Keratinocyte (primary cell): ENCODE measurements around the gene EPAS1. TPM values are rescaled to one million over a fixed set of nuclear protein-coding genes. Genes with fewer than 3 reads are reported as not detected.

Experiments
- DNase-seq: peaks from one replicate; pipeline ENCODE4 v3.0.0-alpha.2; 2011; ENCODE audit warnings: low read depth, missing footprints, low spot score
- FAIRE-seq: peaks from 2 replicates; lab custom pipeline; 2011; peaks lifted over from hg19 to GRCh38; lab: Jason Lieb, UNC
- H2AFZ ChIP-seq: 2 replicates; pipeline ENCODE4 v1.6.0; 2012; ENCODE audit warnings: low read length, control low read depth, inconsistent platforms; ENCODE audit not compliant: control insufficient read depth
- H3K27ac ChIP-seq: 2 replicates; pipeline ENCODE4 v1.5.1; 2011; ENCODE audit warnings: low read length; ENCODE audit not compliant: control insufficient read depth, insufficient read depth
- H3K27me3 ChIP-seq: 3 replicates; pipeline ENCODE4 v1.6.0; 2011; ENCODE audit warnings: low read length; ENCODE audit not compliant: control insufficient read depth, insufficient read depth; ENCODE audit errors: extremely low read depth
- H3K36me3 ChIP-seq, 2 experiments: 2 replicates in 1 of 2; 3 replicates in 1 of 2; pipeline ENCODE4 v1.5.1; 2011; ENCODE audit warnings: low read length in 2 of 2, mild to moderate bottlenecking in 1 of 2; ENCODE audit not compliant: control insufficient read depth in 2 of 2, insufficient read depth in 2 of 2; ENCODE audit errors: extremely low read depth in 1 of 2
- H3K4me1 ChIP-seq: 3 replicates; pipeline ENCODE4 v1.5.1; 2011; ENCODE audit warnings: low read length; ENCODE audit not compliant: control insufficient read depth, insufficient read depth; ENCODE audit errors: extremely low read depth
- H3K4me2 ChIP-seq: 3 replicates; pipeline ENCODE4 v1.6.0; 2011; ENCODE audit warnings: low read depth, low read length; ENCODE audit not compliant: control insufficient read depth, insufficient read depth; ENCODE audit errors: extremely low read depth
- H3K4me3 ChIP-seq, 3 experiments: fragments of 200-600 bp in 1 of 3; sonication (generic) in 1 of 3; 2 replicates in 2 of 3; 3 replicates in 1 of 3; pipeline ENCODE4 v1.5.1; 2011 to 2016; ENCODE audit warnings: low read length in 3 of 3, mild to moderate bottlenecking in 3 of 3, control low read depth in 2 of 3, inconsistent platforms in 1 of 3, low read depth in 1 of 3, mixed read lengths in 1 of 3, mixed run types in 1 of 3, moderate library complexity in 1 of 3; ENCODE audit not compliant: control insufficient read depth in 2 of 3, insufficient read depth in 2 of 3; ENCODE audit errors: extremely low read depth in 1 of 3
- H3K79me2 ChIP-seq: 2 replicates; pipeline ENCODE4 v1.6.0; 2012; ENCODE audit warnings: low read length; ENCODE audit not compliant: control insufficient read depth, insufficient read depth
- H3K9ac ChIP-seq: 3 replicates; pipeline ENCODE4 v1.6.0; 2011; ENCODE audit warnings: low read length; ENCODE audit not compliant: control insufficient read depth, insufficient read depth; ENCODE audit errors: extremely low read depth
- H3K9me1 ChIP-seq: 3 replicates; pipeline ENCODE4 v1.6.0; 2011; ENCODE audit warnings: low read length; ENCODE audit not compliant: control insufficient read depth, insufficient read depth; ENCODE audit errors: extremely low read depth
- H3K9me3 ChIP-seq: 2 replicates; pipeline ENCODE4 v1.5.1; 2012; ENCODE audit warnings: low read depth, low read length; ENCODE audit not compliant: control insufficient read depth
- H4K20me1 ChIP-seq: 3 replicates; pipeline ENCODE4 v1.6.0; 2011; ENCODE audit warnings: low read length; ENCODE audit not compliant: control insufficient read depth, insufficient read depth; ENCODE audit errors: extremely low read depth
- CTCF ChIP-seq, 3 experiments: IDR thresholded peaks in 1 of 3; conservative IDR thresholded peaks in 1 of 3; optimal IDR thresholded peaks in 1 of 3; 2 replicates in 2 of 3; 3 replicates in 1 of 3; pipeline versions ENCODE3 to v1.5.1; 2011; ENCODE audit warnings: low read length in 3 of 3, mild to moderate bottlenecking in 3 of 3, moderate library complexity in 2 of 3, control low read depth in 1 of 3, inconsistent platforms in 1 of 3; ENCODE audit not compliant: insufficient read depth in 2 of 3; ENCODE audit errors: extremely low read depth in 1 of 3
- EZH2 ChIP-seq: IDR thresholded peaks from one replicate; pipeline ENCODE4 v1.6.1; 2012; ENCODE audit warnings: inconsistent platforms, mild to moderate bottlenecking, low read length, moderate library complexity
- dilution Hi-C: fragments of 300-500 bp; cut with MboI; formaldehyde crosslinking; loops from one replicate; pipeline ENCODE4 v1.7.0; 2020; ENCODE audit warnings: low sequenced_read_pairs; ENCODE audit not compliant: extremely low pct_ligation_motif_present
- polyA plus RNA-seq, 5 experiments: library from polyadenylated mRNA; depleted of rRNA in 3 of 5; stranded (reverse) in 3 of 5; stranded (forward) in 1 of 5; unstranded in 1 of 5; fragments of >200 nt; gene quantifications; 1 replicate in 1 of 5; 2 replicates in 3 of 5; 3 replicates in 1 of 5; pipeline versions ENCODE4 v1.2.1 to v1.2.3, GENCODE V29; 2011 to 2012; ENCODE audit warnings: missing spikeins in 2 of 5, low read depth in 1 of 5, low replicate concordance in 1 of 5

Gene EPAS1
- polyA plus RNA-seq, 1 donor (not counting 4 experiments of a cell fraction or from before 2014, with no cell fraction given) = 96.7 TPM

GRCh38 chr2:46385786-46386577 is 88.8 kb downstream of the EPAS1 start:
- no peaks in the 10 kb centered on the region for H3K9me3 ChIP-seq
- peak overlapping the region; percentile 17 for H3K4me2 ChIP-seq
- dilution Hi-C loops = no loop called here
- H3K27ac ChIP-seq = peak overlapping the region; percentile 57
- no peaks in the 10 kb centered on the region for H4K20me1 ChIP-seq
- peaks cover 20% of the 10 kb centered on the region for H3K4me1 ChIP-seq
- DNase-seq = no peak
- H3K9ac ChIP-seq = no peak overlapping the region
- H3K9me1 ChIP-seq = no peaks in the 10 kb centered on the region
- H3K79me2 ChIP-seq = no peaks in the 10 kb centered on the region
- H2AFZ ChIP-seq = no peak overlapping the region
- no peak for FAIRE-seq
- H3K4me3 ChIP-seq = no peak overlapping the region
- H3K27me3 ChIP-seq = no peaks in the 10 kb centered on the region
- peaks cover 26 to 28% of the 10 kb centered on the region in 2 experiments for H3K36me3 ChIP-seq
- no peak for TF ChIP-seq CTCF (optimal IDR thresholded peaks at IDR 0.05 in 1 of 3, IDR thresholded peaks at IDR 0.05 in 1 of 3, conservative IDR thresholded peaks at IDR 0.05 in 1 of 3; ENCODE audit: extremely low read depth in 1 of 3, insufficient read depth in 2 of 3, low read length in 3 of 3)
- TF ChIP-seq EZH2 = no peak

GRCh38 chr2:46386763-46387162 is 89.6 kb downstream of the EPAS1 start:
- Histone ChIP-seq H3K4me3 (no peak overlapping the region), H3K27me3 (no peaks in the 10 kb centered on the region), H3K36me3 (peaks cover 21 to 27% of the 10 kb centered on the region in 2 experiments), H3K27ac (peak overlapping the region; percentile 57), H3K4me2 (peak overlapping the region; percentile 17), H3K9me1 (no peaks in the 10 kb centered on the region), H3K79me2 (no peaks in the 10 kb centered on the region), H3K4me1 (peaks cover 20% of the 10 kb centered on the region), H3K9me3 (no peaks in the 10 kb centered on the region), H2AFZ (no peak overlapping the region), H4K20me1 (no peaks in the 10 kb centered on the region), H3K9ac (no peak overlapping the region)
- dilution Hi-C loops = no loop called here
- no peak for FAIRE-seq
- TF ChIP-seq CTCF (optimal IDR thresholded peaks at IDR 0.05 in 1 of 3, IDR thresholded peaks at IDR 0.05 in 1 of 3, conservative IDR thresholded peaks at IDR 0.05 in 1 of 3; ENCODE audit: extremely low read depth in 1 of 3, insufficient read depth in 2 of 3, low read length in 3 of 3) (no peak), EZH2 (no peak)
- no peak for DNase-seq
